SK-N-SH (cell line): Measurements from ENCODE around the gene ZNF544. TPM values are rescaled to one million over a fixed set of nuclear protein-coding genes. Genes with fewer than 3 reads are reported as not detected.

Source experiments
- CTCF ChIA-PET: fragments of 300-600, 350-600 bp; formaldehyde crosslinking; extraction: SDS; loops from one replicate; lab custom pipeline; 2021; lab: Yijun Ruan, JAX
- POLR2A ChIA-PET: fragments of 350-600 bp; sonication (Branson Sonifier 250); formaldehyde crosslinking; extraction: SDS; loops from one replicate; lab custom pipeline; 2020; ENCODE audit warnings: antibody characterized with exemption, inconsistent platforms; lab: Yijun Ruan, JAX
- DNase-seq: peaks from one replicate; pipeline ENCODE4 v3.0.0; 2012
- H2AFZ ChIP-seq: fragments of 200-600 bp; sonication (generic); 2 replicates; pipeline ENCODE4 v1.8.1; 2016; ENCODE audit warnings: antibody characterized with exemption, mild to moderate bottlenecking, low read depth
- H3F3A ChIP-seq: fragments of 200-600 bp; sonication (generic); replicated peaks from 2 replicates; pipeline ENCODE3; 2016; ENCODE audit warnings: antibody characterized with exemption, mild to moderate bottlenecking; ENCODE audit not compliant: insufficient read depth
- H3K27ac ChIP-seq, 2 experiments: fragments of 200-500 bp in 1 of 2; fragments of 200-600 bp in 1 of 2; sonication (Bioruptor generic) in 1 of 2; sonication (generic), shearing (Covaris generic) in 1 of 2; 2 replicates each; pipeline versions ENCODE4 v1.5.1 to v1.6.1; 2014 to 2016; ENCODE audit warnings: low read depth in 2 of 2, inconsistent platforms in 1 of 2, low read length in 1 of 2, mild to moderate bottlenecking in 1 of 2, mixed read lengths in 1 of 2
- H3K27me3 ChIP-seq: fragments of 200-600 bp; sonication (generic), shearing (Covaris generic); 2 replicates; pipeline ENCODE4 v1.6.1; 2016; ENCODE audit warnings: mixed run types; ENCODE audit not compliant: insufficient read depth
- H3K36me3 ChIP-seq, 2 experiments: fragments of 200-500 bp in 1 of 2; fragments of 200-600 bp in 1 of 2; sonication (Bioruptor generic) in 1 of 2; sonication (generic) in 1 of 2; replicated peaks in 1 of 2; 2 replicates each; pipeline versions ENCODE3 to v1.5.1; 2014 to 2016; ENCODE audit warnings: low read length in 1 of 2, mild to moderate bottlenecking in 1 of 2; ENCODE audit not compliant: insufficient read depth in 2 of 2, control insufficient read depth in 1 of 2
- H3K4me1 ChIP-seq, 2 experiments: fragments of 200-500 bp in 1 of 2; fragments of 200-600 bp in 1 of 2; sonication (Bioruptor generic) in 1 of 2; sonication (generic), shearing (Covaris generic) in 1 of 2; 2 replicates each; pipeline versions ENCODE4 v1.5.1 to v1.6.1; 2014 to 2016; ENCODE audit warnings: low read depth in 1 of 2, low read length in 1 of 2, mixed run types in 1 of 2; ENCODE audit not compliant: insufficient read depth in 2 of 2, control insufficient read depth in 1 of 2
- H3K4me2 ChIP-seq: fragments of 200-600 bp; sonication (generic), shearing (Covaris generic); 2 replicates; pipeline ENCODE4 v1.6.1; 2017; ENCODE audit warnings: mixed run types
- H3K4me3 ChIP-seq, 2 experiments: fragments of 200-500 bp in 1 of 2; fragments of 200-600 bp in 1 of 2; sonication (Bioruptor generic) in 1 of 2; sonication (generic), shearing (Covaris generic) in 1 of 2; 2 replicates each; pipeline versions ENCODE4 v1.5.1 to v1.8.1; 2014 to 2016; ENCODE audit warnings: low read depth in 2 of 2, inconsistent platforms in 1 of 2, low read length in 1 of 2, mild to moderate bottlenecking in 1 of 2, mixed read lengths in 1 of 2, moderate library complexity in 1 of 2
- H3K79me2 ChIP-seq: fragments of 200-600 bp; sonication (generic); 2 replicates; pipeline ENCODE4 v1.8.1; 2017; ENCODE audit warnings: mild to moderate bottlenecking; ENCODE audit not compliant: insufficient read depth
- H3K9ac ChIP-seq: fragments of 200-600 bp; sonication (generic); 2 replicates; pipeline ENCODE4 v1.6.1; 2017; ENCODE audit warnings: mixed run types
- H3K9me2 ChIP-seq: fragments of 200-600 bp; sonication (generic); 2 replicates; pipeline ENCODE4 v1.6.1; 2017; ENCODE audit warnings: mixed run types
- H3K9me3 ChIP-seq: fragments of 200-600 bp; sonication (generic); 2 replicates; pipeline ENCODE4 v1.6.1; 2017; ENCODE audit warnings: mixed run types, mild to moderate bottlenecking, moderate library complexity
- H4K20me1 ChIP-seq: fragments of 200-600 bp; sonication (generic); 2 replicates; pipeline ENCODE4 v1.6.1; 2017; ENCODE audit warnings: mild to moderate bottlenecking, mixed run types; ENCODE audit not compliant: insufficient read depth
- CTCF ChIP-seq: fragments of 200-600 bp; sonication (generic); IDR thresholded peaks from 2 replicates; pipeline ENCODE4 v1.6.1; 2017; ENCODE audit warnings: antibody characterized with exemption, mild to moderate bottlenecking, moderate library complexity
- FOXJ3 ChIP-seq: sonication (generic); formaldehyde crosslinking; IDR thresholded peaks from 2 replicates; pipeline ENCODE4 v1.5.1; 2020; ENCODE audit warnings: mild to moderate bottlenecking, missing genetic modification reagents
- GABPA ChIP-seq: IDR thresholded peaks from 2 replicates; pipeline ENCODE4 v1.4.0; 2012; ENCODE audit warnings: low read depth, mild to moderate bottlenecking
- JUND ChIP-seq: IDR thresholded peaks from 2 replicates; pipeline ENCODE4 v1.4.0; 2012
- RAD21 ChIP-seq: IDR thresholded peaks from 2 replicates; pipeline ENCODE4 v1.6.1; 2012; ENCODE audit warnings: mild to moderate bottlenecking, low read length
- RXRA ChIP-seq: IDR thresholded peaks from 2 replicates; pipeline ENCODE4 v1.4.0; 2012; ENCODE audit warnings: low read depth, mild to moderate bottlenecking, borderline replicate concordance
- TCF12 ChIP-seq: IDR thresholded peaks from 2 replicates; pipeline ENCODE4 v1.4.0; 2012
- USF1 ChIP-seq: IDR thresholded peaks from 2 replicates; pipeline ENCODE4 v1.4.0; 2012; ENCODE audit warnings: low read depth, borderline replicate concordance
- WGBS: methylation state at CpG from one replicate; pipeline ENCODE4 v1.1.6; 2017; ENCODE audit warnings: low lambda C conversion rate; 5-methylcytosine and 5-hydroxymethylcytosine counted together
- polyA plus RNA-seq, 3 experiments: library from polyadenylated mRNA; depleted of rRNA; stranded (reverse); fragments of >200 nt; gene quantifications; 2 replicates each; pipeline ENCODE4 v1.2.3, GENCODE V29; 2012

The ZNF544 gene
- polyA plus RNA-seq (2012; rRNA removed), result 0.58 and 0.89 TPM in 2 replicates
- polyA plus RNA-seq (2012; cell fraction: cytosol; rRNA removed), result 0.37 and 0.66 TPM in 2 replicates
- polyA plus RNA-seq (2012; cell fraction: nucleus; rRNA removed), result 0.64 and 1.0 TPM in 2 replicates

GRCh38 chr19:58228585-58229254, at the start of gene ZNF544:
Gene ZNF544, plus strand, starts transcription at chr19:58228914. Its CDS starts 15,110 bp downstream, at chr19:58244024.
- Histone ChIP-seq H3F3A (no peaks in the 10 kb centered on the region), H3K9me2 (no peaks in the 10 kb centered on the region), H3K4me3 (peak within 1 kb of the TSS in 1 of 2 experiments; percentile 42; a peak in 2 of 4 replicates), H3K4me1 (no peaks in the 10 kb centered on the region; a peak in 1 of 4 replicates), H3K79me2 (no peaks in the 10 kb centered on the region), H3K9ac (no peak within 1 kb of the TSS), H3K27ac (no peak within 1 kb of the TSS; a peak in 1 of 4 replicates), H3K27me3 (no peaks in the 10 kb centered on the region), H3K4me2 (no peak within 1 kb of the TSS), H4K20me1 (no peaks in the 10 kb centered on the region), H3K36me3 (no peaks in the 10 kb centered on the region), H3K9me3 (no peaks in the 10 kb centered on the region; the same call in 1 of the 2 replicates), H2AFZ (no peak within 1 kb of the TSS)
- WGBS, result 8% methylated on average over 21 of the region's 62 CpGs
- peak; percentile 74 for DNase-seq
- ChIA-PET CTCF (interaction anchor here (1.4 kb wide), 1 partner anchor 73 kb away, joined by 3 read pairs; no protein-coding TSS in a partner anchor), POLR2A (interaction anchor here (0.6 kb wide), 2 partner anchors 43 to 46 kb away, joined by 3 to 4 read pairs; partner anchors contain the start of gene ZNF274)
- TF ChIP-seq RXRA (no peak), FOXJ3 (CRISPR knock-in tag) (0 out of 2 replicates have a peak, but pooled peaks have one; percentile 27), USF1 (no peak), GABPA (peak; percentile 41; the same call in 1 of the 2 replicates)

- H3K9me3 ChIP-seq, result peaks cover 10% of the 10 kb centered on the region; the same call in 1 of the 2 replicates
These were observed 46.7 kb upstream of the ZNF544 start for GRCh38 chr19:58181902-58182576.

More at GRCh38 chr19:58181902-58182576, 46.7 kb upstream of the ZNF544 start:
- no peak for DNase-seq
- H2AFZ ChIP-seq, result no peak overlapping the region
- no peak overlapping the region for H3K27ac ChIP-seq
- H4K20me1 ChIP-seq, result no peaks in the 10 kb centered on the region
- H3K79me2 ChIP-seq, result no peaks in the 10 kb centered on the region
- peak; percentile 37 for TF ChIP-seq RAD21
- TF ChIP-seq CTCF, result peak; percentile 44
- TF ChIP-seq JUND, result no peak
- TF ChIP-seq TCF12, result no peak
- H3F3A ChIP-seq, result peaks cover 3% of the 10 kb centered on the region
- no peaks in the 10 kb centered on the region for H3K27me3 ChIP-seq
- peaks cover 0 to 25% of the 10 kb centered on the region in 2 experiments for H3K36me3 ChIP-seq
- POLR2A ChIA-PET, result interaction anchor here (1.6 kb wide), 1 partner anchor 181 kb away, joined by 5 read pairs; the partner anchor contains the start of gene ZNF497
- 41% methylated on average over 4 of the region's 4 CpGs for WGBS
- CTCF ChIA-PET, result no interaction called here
- no peak overlapping the region for H3K4me2 ChIP-seq
- H3K4me1 ChIP-seq, result no peaks in the 10 kb centered on the region; a peak in 1 of 4 replicates
- no peaks in the 10 kb centered on the region for H3K9me2 ChIP-seq
- peak overlapping the region; percentile 54 to 65; a peak in 2 of 4 replicates for H3K4me3 ChIP-seq
- no peak overlapping the region for H3K9ac ChIP-seq
